ENCODE measurements around the gene CNTNAP2. TPM values are rescaled to one million over a fixed set of nuclear protein-coding genes. Genes with fewer than 3 reads are reported as not detected.
A peak's percentile ranks its signal among the peaks of the same experiment; 100 is the strongest.

The CNTNAP2 gene
- total and polyA plus RNA-seq, 2 of the 8 experiments (the other 6 are each of a cell fraction or from before 2014, with no cell fraction given) = 27.9 to 71.0 TPM

DNA sequence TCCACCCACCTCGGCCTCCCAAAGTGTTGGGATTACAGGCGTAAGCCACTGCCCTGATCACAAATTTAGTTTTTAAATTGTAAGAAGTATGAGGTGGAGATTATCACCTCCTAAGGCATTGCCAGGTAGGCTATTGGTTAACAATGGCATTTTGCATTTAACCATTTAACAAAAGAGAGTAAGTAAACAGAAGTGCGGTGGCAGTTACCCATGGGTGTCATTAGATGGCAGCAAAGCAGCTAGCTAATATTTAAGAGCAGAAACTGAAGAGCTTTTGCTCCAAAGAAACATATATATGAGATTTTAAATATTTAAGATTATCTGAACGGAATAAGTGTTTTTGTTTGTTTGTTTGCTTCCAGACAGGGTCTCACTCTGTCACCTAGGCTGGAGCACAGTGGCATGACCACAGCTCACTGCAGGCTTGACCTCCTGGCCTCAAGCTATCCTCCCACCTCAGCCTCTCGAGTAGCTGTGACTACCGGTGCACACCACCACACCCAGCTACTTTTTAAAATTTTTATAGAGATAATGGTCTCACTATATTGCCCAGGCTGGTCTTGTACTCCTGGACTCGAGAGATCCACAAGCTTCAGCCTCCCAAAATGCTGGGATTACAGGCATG, 2148.4 kb downstream of the CNTNAP2 start (continued):
- TF ChIP-seq, protein P1, sequence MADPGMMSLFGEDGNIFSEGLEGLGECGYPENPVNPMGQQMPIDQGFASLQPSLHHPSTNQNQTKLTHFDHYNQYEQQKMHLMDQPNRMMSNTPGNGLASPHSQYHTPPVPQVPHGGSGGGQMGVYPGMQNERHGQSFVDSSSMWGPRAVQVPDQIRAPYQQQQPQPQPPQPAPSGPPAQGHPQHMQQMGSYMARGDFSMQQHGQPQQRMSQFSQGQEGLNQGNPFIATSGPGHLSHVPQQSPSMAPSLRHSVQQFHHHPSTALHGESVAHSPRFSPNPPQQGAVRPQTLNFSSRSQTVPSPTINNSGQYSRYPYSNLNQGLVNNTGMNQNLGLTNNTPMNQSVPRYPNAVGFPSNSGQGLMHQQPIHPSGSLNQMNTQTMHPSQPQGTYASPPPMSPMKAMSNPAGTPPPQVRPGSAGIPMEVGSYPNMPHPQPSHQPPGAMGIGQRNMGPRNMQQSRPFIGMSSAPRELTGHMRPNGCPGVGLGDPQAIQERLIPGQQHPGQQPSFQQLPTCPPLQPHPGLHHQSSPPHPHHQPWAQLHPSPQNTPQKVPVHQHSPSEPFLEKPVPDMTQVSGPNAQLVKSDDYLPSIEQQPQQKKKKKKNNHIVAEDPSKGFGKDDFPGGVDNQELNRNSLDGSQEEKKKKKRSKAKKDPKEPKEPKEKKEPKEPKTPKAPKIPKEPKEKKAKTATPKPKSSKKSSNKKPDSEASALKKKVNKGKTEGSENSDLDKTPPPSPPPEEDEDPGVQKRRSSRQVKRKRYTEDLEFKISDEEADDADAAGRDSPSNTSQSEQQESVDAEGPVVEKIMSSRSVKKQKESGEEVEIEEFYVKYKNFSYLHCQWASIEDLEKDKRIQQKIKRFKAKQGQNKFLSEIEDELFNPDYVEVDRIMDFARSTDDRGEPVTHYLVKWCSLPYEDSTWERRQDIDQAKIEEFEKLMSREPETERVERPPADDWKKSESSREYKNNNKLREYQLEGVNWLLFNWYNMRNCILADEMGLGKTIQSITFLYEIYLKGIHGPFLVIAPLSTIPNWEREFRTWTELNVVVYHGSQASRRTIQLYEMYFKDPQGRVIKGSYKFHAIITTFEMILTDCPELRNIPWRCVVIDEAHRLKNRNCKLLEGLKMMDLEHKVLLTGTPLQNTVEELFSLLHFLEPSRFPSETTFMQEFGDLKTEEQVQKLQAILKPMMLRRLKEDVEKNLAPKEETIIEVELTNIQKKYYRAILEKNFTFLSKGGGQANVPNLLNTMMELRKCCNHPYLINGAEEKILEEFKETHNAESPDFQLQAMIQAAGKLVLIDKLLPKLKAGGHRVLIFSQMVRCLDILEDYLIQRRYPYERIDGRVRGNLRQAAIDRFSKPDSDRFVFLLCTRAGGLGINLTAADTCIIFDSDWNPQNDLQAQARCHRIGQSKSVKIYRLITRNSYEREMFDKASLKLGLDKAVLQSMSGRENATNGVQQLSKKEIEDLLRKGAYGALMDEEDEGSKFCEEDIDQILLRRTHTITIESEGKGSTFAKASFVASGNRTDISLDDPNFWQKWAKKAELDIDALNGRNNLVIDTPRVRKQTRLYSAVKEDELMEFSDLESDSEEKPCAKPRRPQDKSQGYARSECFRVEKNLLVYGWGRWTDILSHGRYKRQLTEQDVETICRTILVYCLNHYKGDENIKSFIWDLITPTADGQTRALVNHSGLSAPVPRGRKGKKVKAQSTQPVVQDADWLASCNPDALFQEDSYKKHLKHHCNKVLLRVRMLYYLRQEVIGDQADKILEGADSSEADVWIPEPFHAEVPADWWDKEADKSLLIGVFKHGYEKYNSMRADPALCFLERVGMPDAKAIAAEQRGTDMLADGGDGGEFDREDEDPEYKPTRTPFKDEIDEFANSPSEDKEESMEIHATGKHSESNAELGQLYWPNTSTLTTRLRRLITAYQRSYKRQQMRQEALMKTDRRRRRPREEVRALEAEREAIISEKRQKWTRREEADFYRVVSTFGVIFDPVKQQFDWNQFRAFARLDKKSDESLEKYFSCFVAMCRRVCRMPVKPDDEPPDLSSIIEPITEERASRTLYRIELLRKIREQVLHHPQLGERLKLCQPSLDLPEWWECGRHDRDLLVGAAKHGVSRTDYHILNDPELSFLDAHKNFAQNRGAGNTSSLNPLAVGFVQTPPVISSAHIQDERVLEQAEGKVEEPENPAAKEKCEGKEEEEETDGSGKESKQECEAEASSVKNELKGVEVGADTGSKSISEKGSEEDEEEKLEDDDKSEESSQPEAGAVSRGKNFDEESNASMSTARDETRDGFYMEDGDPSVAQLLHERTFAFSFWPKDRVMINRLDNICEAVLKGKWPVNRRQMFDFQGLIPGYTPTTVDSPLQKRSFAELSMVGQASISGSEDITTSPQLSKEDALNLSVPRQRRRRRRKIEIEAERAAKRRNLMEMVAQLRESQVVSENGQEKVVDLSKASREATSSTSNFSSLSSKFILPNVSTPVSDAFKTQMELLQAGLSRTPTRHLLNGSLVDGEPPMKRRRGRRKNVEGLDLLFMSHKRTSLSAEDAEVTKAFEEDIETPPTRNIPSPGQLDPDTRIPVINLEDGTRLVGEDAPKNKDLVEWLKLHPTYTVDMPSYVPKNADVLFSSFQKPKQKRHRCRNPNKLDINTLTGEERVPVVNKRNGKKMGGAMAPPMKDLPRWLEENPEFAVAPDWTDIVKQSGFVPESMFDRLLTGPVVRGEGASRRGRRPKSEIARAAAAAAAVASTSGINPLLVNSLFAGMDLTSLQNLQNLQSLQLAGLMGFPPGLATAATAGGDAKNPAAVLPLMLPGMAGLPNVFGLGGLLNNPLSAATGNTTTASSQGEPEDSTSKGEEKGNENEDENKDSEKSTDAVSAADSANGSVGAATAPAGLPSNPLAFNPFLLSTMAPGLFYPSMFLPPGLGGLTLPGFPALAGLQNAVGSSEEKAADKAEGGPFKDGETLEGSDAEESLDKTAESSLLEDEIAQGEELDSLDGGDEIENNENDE (IDR thresholded peaks at IDR 0.05; ENCODE audit: insufficient replicate concordance, low read length) = peak; percentile 46
- TF ChIP-seq, protein P2, sequence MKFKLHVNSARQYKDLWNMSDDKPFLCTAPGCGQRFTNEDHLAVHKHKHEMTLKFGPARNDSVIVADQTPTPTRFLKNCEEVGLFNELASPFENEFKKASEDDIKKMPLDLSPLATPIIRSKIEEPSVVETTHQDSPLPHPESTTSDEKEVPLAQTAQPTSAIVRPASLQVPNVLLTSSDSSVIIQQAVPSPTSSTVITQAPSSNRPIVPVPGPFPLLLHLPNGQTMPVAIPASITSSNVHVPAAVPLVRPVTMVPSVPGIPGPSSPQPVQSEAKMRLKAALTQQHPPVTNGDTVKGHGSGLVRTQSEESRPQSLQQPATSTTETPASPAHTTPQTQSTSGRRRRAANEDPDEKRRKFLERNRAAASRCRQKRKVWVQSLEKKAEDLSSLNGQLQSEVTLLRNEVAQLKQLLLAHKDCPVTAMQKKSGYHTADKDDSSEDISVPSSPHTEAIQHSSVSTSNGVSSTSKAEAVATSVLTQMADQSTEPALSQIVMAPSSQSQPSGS (IDR thresholded peaks at IDR 0.05; ENCODE audit: low read length) = no peak
